B cell (primary cell): ENCODE data around the gene FLCN. TPM values are rescaled to one million over a fixed set of nuclear protein-coding genes. Genes with fewer than 3 reads are reported as not detected.

ENCODE experiments used
- ATAC-seq: fragments of 200-7000 bp; cut with Tn5 transposase; one replicate; pipeline ENCODE4 v1.10.0; 2021; ENCODE audit warnings: low read depth, mild to moderate bottlenecking, moderate number of reproducible peaks, moderate library complexity
- CTCF ChIA-PET: fragments of 350-600 bp; sonication (Branson Sonifier 250); formaldehyde crosslinking; loops from one replicate; lab custom pipeline; 2021; ENCODE audit warnings: antibody characterized with exemption, inconsistent platforms; lab: Charles Lee
- POLR2A ChIA-PET: fragments of 350-600 bp; sonication (Branson Sonifier 250); formaldehyde crosslinking; loops from one replicate; lab custom pipeline; 2021; ENCODE audit warnings: antibody characterized with exemption; lab: Charles Lee
- DNase-seq: peaks from one replicate; pipeline ENCODE4 v3.0.0; 2013
- H2AFZ ChIP-seq: 2 replicates; pipeline ENCODE4 v1.6.1; 2012; ENCODE audit warnings: mild to moderate bottlenecking, low read depth, low read length; ENCODE audit not compliant: insufficient read depth, poor library complexity, severe bottlenecking
- H3K27ac ChIP-seq, 2 donors: 1 replicate in 1 of 2; 2 replicates in 1 of 2; pipeline ENCODE4 v1.5.1; 2012 to 2013; ENCODE audit warnings: low read length in 2 of 2, mild to moderate bottlenecking in 2 of 2, moderate library complexity in 1 of 2
- H3K27me3 ChIP-seq, 4 experiments: fragments of 200-600 bp in 1 of 4; sonication (generic) in 1 of 4; replicated peaks in 1 of 4; 1 replicate in 2 of 4; 2 replicates in 2 of 4; pipeline versions ENCODE4 v1.6.1 to v1.7.0; 2013 to 2016; ENCODE audit warnings: low read length in 3 of 4, mild to moderate bottlenecking in 2 of 4, mixed read lengths in 1 of 4, moderate library complexity in 1 of 4; ENCODE audit not compliant: insufficient read depth in 4 of 4, control insufficient read depth in 3 of 4; ENCODE audit errors: control extremely low read depth in 1 of 4
- H3K36me3 ChIP-seq, 2 experiments: replicated peaks in 1 of 2; 1 replicate in 1 of 2; 2 replicates in 1 of 2; pipeline versions ENCODE4 v1.6.1 to v1.7.1; 2013; ENCODE audit warnings: low read length in 1 of 2; ENCODE audit not compliant: insufficient read depth in 2 of 2, control insufficient read depth in 1 of 2; ENCODE audit errors: control extremely low read depth in 1 of 2, extremely low read depth in 1 of 2
- H3K4me1 ChIP-seq, 2 donors: fragments of 200-600 bp in 1 of 2; sonication (generic) in 1 of 2; 1 replicate in 1 of 2; 2 replicates in 1 of 2; pipeline versions ENCODE4 v1.5.1 to v1.6.1; 2013 to 2017; ENCODE audit warnings: low read length in 2 of 2; ENCODE audit not compliant: control insufficient read depth in 2 of 2, insufficient read depth in 2 of 2
- H3K4me2 ChIP-seq: replicated peaks from 2 replicates; pipeline ENCODE3; 2012; ENCODE audit warnings: mild to moderate bottlenecking, low read depth, low read length; ENCODE audit not compliant: poor library complexity, severe bottlenecking
- H3K4me3 ChIP-seq, 5 experiments: fragments of 200-600 bp in 1 of 5; sonication (generic) in 1 of 5; 1 replicate in 3 of 5; 2 replicates in 2 of 5; pipeline versions ENCODE4 v1.5.1 to v1.7.0; 2011 to 2016; ENCODE audit warnings: low read length in 4 of 5, mild to moderate bottlenecking in 4 of 5, low read depth in 2 of 5, control low read depth in 1 of 5, moderate library complexity in 1 of 5; ENCODE audit not compliant: insufficient read depth in 1 of 5; ENCODE audit errors: control extremely low read depth in 1 of 5, extremely low read depth in 1 of 5
- H3K79me2 ChIP-seq: fragments of 200-600 bp; sonication (generic); one replicate; pipeline ENCODE4 v1.6.0; 2016; ENCODE audit warnings: low read length; ENCODE audit not compliant: control insufficient read depth, insufficient read depth
- H3K9ac ChIP-seq: fragments of 200-600 bp; sonication (generic); 2 replicates; pipeline ENCODE4 v1.6.1; 2017; ENCODE audit warnings: mild to moderate bottlenecking, low read length, moderate library complexity
- H3K9me3 ChIP-seq, 3 donors: one replicate each; pipeline versions ENCODE4 v1.6.1 to v1.7.1; 2013; ENCODE audit warnings: low read length in 2 of 3; ENCODE audit not compliant: control insufficient read depth in 2 of 3, insufficient read depth in 1 of 3; ENCODE audit errors: control extremely low read depth in 1 of 3
- H4K20me1 ChIP-seq: 2 replicates; pipeline ENCODE4 v1.6.0; 2012; ENCODE audit warnings: mild to moderate bottlenecking, low read length; ENCODE audit not compliant: insufficient read depth, control insufficient read depth, poor library complexity, severe bottlenecking
- H3K27ac Mint-ChIP-seq: one replicate; pipeline ENCODE4 v1.8.0; 2021; ENCODE audit warnings: mixed read lengths
- H3K27me3 Mint-ChIP-seq: one replicate; pipeline ENCODE4 v1.8.0; 2021; ENCODE audit warnings: mixed read lengths
- H3K4me1 Mint-ChIP-seq: one replicate; pipeline ENCODE4 v1.8.0; 2021; ENCODE audit warnings: mixed read lengths
- H3K4me3 Mint-ChIP-seq: one replicate; pipeline ENCODE4 v1.8.0; 2021; ENCODE audit warnings: mixed read lengths
- H3K9me3 Mint-ChIP-seq: one replicate; pipeline ENCODE4 v1.8.0; 2022; ENCODE audit warnings: mixed read lengths; ENCODE audit not compliant: insufficient read depth
- EZH2 ChIP-seq: IDR thresholded peaks from 2 replicates; pipeline ENCODE4 v1.6.1; 2012; ENCODE audit warnings: borderline replicate concordance, low read depth, mild to moderate bottlenecking, moderate library complexity, low read length; ENCODE audit not compliant: insufficient read depth, poor library complexity, severe bottlenecking
- WGBS: methylation state at CpG from one replicate; pipeline ENCODE4 v1.1.5; 2013; ENCODE audit warnings: missing lambda C conversion rate; ENCODE audit not compliant: insufficient coverage; 5-methylcytosine and 5-hydroxymethylcytosine counted together
- intact Hi-C: fragments of 100-400 bp; cut with micrococcal nuclease; formaldehyde crosslinking; loops from one replicate; pipeline ENCODE4 v1.10.0; 2022
- polyA plus RNA-seq: library from polyadenylated mRNA; depleted of rRNA; stranded (reverse); fragments of >200 nt; gene quantifications from 2 replicates; pipeline ENCODE4 v1.2.3, GENCODE V29; 2012
- total RNA-seq, 2 donors: library from RNA; stranded (reverse); fragments of 120-200 nt in 1 of 2; gene quantifications; 1 replicate in 1 of 2; 2 replicates in 1 of 2; pipeline versions ENCODE4 v1.2.3 to v1.2.4, GENCODE V29; 2013 to 2022
- TF ChIP-seq, protein P1 (sequence below): fragments of 200-600 bp; IDR thresholded peaks from one replicate; pipeline ENCODE4 v1.8.0; 2022; ENCODE audit warnings: antibody characterized with exemption, mild to moderate bottlenecking

The FLCN gene
- total and polyA plus RNA-seq, 2 donors (not counting 1 experiment from before 2014, with no cell fraction given) = 36.6 to 128 TPM

DNA sequence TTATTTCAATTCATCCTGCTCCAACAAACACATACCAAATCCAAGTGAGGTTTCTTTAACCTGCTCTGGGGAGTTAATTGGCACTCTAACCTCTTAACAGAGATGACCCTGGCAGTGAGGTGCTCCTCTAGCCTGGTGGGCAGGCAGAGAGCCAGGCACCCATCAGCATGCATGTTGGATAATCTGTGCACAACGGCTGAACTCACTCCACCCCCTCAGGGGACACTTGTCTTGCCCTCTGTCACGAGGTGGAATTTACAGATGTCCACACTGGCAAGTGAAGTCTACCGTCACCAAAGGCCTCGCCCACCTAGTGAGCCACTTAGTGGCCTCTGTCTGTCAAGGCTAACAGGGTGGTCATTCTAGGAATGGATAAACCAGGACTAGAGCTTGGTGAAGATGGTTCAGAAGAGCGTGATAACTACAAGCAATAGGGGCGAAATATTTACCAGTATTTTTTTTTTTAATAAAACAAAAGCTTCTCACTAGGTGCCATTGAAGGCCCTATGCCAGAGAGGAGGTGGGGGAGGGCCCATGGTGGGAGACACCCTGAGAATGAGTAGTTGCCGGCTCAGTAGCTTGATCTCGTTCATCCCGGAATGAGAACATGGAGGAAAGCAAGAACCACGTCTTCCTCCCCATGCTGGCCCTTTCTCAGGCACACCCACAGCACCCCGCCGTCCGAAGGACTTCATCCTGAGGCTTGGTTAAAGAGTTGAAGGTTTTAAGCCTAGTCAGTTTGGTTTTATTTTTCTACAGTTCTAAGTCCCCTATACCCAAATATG lies 56.0 kb downstream of the FLCN start:
- WGBS = 88% methylated on average over 5 of the region's 13 CpGs
- H3K4me3 Mint-ChIP-seq = peak overlapping the region; percentile 8
- H3K4me3 ChIP-seq = no peak overlapping the region
- H3K9ac ChIP-seq = no peak overlapping the region
- no peaks in the 10 kb centered on the region for H3K27me3 ChIP-seq
- H3K36me3 ChIP-seq = peaks cover 12 to 61% of the 10 kb centered on the region in 2 experiments
- no peaks in the 10 kb centered on the region for H3K79me2 ChIP-seq
- TF ChIP-seq, protein P1, sequence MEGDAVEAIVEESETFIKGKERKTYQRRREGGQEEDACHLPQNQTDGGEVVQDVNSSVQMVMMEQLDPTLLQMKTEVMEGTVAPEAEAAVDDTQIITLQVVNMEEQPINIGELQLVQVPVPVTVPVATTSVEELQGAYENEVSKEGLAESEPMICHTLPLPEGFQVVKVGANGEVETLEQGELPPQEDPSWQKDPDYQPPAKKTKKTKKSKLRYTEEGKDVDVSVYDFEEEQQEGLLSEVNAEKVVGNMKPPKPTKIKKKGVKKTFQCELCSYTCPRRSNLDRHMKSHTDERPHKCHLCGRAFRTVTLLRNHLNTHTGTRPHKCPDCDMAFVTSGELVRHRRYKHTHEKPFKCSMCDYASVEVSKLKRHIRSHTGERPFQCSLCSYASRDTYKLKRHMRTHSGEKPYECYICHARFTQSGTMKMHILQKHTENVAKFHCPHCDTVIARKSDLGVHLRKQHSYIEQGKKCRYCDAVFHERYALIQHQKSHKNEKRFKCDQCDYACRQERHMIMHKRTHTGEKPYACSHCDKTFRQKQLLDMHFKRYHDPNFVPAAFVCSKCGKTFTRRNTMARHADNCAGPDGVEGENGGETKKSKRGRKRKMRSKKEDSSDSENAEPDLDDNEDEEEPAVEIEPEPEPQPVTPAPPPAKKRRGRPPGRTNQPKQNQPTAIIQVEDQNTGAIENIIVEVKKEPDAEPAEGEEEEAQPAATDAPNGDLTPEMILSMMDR = no peak
- TF ChIP-seq EZH2 = no peak
- no peaks in the 10 kb centered on the region for H4K20me1 ChIP-seq
- H3K27ac Mint-ChIP-seq = peak overlapping the region; percentile 93
- peak overlapping the region; percentile 64 for H3K4me2 ChIP-seq
- peaks cover 56% of the 10 kb centered on the region for H3K4me1 Mint-ChIP-seq
- peak overlapping the region; percentile 57 to 61 for H3K27ac ChIP-seq
- no peaks in the 10 kb centered on the region for H3K27me3 Mint-ChIP-seq
- intact Hi-C loops = loop anchor here (10.0 kb wide), 1 partner anchor 54 kb away; the partner anchor contains the start of gene FLCN
- no peak overlapping the region for H2AFZ ChIP-seq
- ATAC-seq (no peak), DNase-seq (no peak)
- ChIA-PET POLR2A (interaction anchor here (0.6 kb wide), 1 partner anchor 42 kb away, joined by 3 read pairs; no protein-coding TSS in a partner anchor), CTCF (interaction anchor here (1.3 kb wide), 1 partner anchor 180 kb away, joined by 3 read pairs; no protein-coding TSS in a partner anchor)
- H3K9me3 Mint-ChIP-seq = no peaks in the 10 kb centered on the region
- H3K9me3 ChIP-seq = peaks cover 0 to 4% (median 0%) of the 10 kb centered on the region in 3 donors
- H3K4me1 ChIP-seq = peaks cover 24 to 47% of the 10 kb centered on the region in 2 donors

DNA sequence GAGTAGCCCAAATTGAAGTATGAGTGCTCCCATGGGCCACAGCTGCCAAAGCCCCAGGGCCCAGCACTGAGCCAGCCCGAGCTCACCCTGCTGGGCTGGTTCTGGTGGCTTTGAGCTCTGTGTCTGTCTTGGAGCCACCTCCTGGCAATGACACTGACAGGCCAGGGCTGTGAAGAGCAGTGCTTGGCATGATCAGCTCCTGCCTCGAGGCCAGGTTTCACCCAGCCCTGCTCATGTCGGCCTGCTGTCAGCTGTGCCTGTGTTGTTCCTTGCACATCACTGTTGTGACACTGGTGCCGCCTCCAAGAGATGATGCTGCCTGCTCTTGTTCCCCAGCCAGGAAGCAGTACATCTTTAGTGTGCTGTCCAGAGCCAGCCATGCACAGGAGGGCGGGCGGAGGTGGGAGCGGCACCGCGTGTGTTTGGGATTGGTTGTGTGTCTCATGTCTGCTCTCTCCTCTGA lies 56.8 kb downstream of the FLCN start:
- peak overlapping the region; percentile 80 for H3K27ac Mint-ChIP-seq
- H3K9ac ChIP-seq = no peak overlapping the region
- H3K36me3 ChIP-seq = peaks cover 9 to 68% of the 10 kb centered on the region in 2 experiments
- H3K27ac ChIP-seq = peak overlapping the region in 1 of 2 donors; percentile 35
- no peak overlapping the region for H3K4me3 Mint-ChIP-seq
- CTCF ChIA-PET = no interaction called here
- no peaks in the 10 kb centered on the region for H3K79me2 ChIP-seq
- H3K9me3 Mint-ChIP-seq = no peaks in the 10 kb centered on the region
- H2AFZ ChIP-seq = no peak overlapping the region
- TF ChIP-seq, protein P1 = no peak
- TF ChIP-seq EZH2 = no peak
- DNase-seq (no peak), ATAC-seq (no peak)
- no peaks in the 10 kb centered on the region for H3K27me3 Mint-ChIP-seq
- no peak overlapping the region for H3K4me3 ChIP-seq
- WGBS = 97% methylated on average over 9 of the region's 9 CpGs
- peaks cover 32 to 49% of the 10 kb centered on the region in 2 donors for H3K4me1 ChIP-seq
- peaks cover 4% of the 10 kb centered on the region for H4K20me1 ChIP-seq
- peaks cover 56% of the 10 kb centered on the region for H3K4me1 Mint-ChIP-seq
- POLR2A ChIA-PET = no interaction called here
- H3K9me3 ChIP-seq = peaks cover 0 to 4% (median 0%) of the 10 kb centered on the region in 3 donors
- intact Hi-C loops = loop anchor here (10.0 kb wide), 1 partner anchor 55 kb away; the partner anchor contains the start of gene FLCN
- no peak overlapping the region for H3K4me2 ChIP-seq
- no peaks in the 10 kb centered on the region for H3K27me3 ChIP-seq
